LNCAP (cell line): Measurements from ENCODE around the gene PANX3.

Experiments used
- TF ChIP-seq, protein P1 (sequence below): fragments of 450-650 bp; IDR thresholded peaks from 2 replicates; pipeline ENCODE4 v1.5.1; 2017; ENCODE audit warnings: mild to moderate bottlenecking

The PANX3 gene

DNA sequence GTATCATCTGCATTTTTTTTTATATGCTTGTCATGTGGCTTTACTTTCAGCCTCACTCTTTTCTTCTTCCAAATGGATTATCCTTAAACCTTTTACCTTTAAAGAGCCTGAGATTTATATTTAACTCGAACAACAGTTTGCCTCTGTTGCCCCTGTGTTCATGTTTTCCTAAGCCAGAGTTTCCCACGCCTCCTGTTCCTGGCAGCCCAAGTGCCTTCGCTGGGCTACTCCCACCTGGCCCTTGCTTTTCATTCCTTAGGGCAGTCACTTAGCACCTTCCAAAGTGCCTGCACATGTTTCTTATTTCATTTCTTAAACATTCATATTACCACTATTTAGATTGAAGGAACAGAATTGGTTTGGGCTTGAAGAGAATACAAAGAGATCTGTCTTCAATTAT lies 24.7 kb downstream of the PANX3 start:
- TF ChIP-seq, protein P1, sequence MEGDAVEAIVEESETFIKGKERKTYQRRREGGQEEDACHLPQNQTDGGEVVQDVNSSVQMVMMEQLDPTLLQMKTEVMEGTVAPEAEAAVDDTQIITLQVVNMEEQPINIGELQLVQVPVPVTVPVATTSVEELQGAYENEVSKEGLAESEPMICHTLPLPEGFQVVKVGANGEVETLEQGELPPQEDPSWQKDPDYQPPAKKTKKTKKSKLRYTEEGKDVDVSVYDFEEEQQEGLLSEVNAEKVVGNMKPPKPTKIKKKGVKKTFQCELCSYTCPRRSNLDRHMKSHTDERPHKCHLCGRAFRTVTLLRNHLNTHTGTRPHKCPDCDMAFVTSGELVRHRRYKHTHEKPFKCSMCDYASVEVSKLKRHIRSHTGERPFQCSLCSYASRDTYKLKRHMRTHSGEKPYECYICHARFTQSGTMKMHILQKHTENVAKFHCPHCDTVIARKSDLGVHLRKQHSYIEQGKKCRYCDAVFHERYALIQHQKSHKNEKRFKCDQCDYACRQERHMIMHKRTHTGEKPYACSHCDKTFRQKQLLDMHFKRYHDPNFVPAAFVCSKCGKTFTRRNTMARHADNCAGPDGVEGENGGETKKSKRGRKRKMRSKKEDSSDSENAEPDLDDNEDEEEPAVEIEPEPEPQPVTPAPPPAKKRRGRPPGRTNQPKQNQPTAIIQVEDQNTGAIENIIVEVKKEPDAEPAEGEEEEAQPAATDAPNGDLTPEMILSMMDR = no peak

DNA sequence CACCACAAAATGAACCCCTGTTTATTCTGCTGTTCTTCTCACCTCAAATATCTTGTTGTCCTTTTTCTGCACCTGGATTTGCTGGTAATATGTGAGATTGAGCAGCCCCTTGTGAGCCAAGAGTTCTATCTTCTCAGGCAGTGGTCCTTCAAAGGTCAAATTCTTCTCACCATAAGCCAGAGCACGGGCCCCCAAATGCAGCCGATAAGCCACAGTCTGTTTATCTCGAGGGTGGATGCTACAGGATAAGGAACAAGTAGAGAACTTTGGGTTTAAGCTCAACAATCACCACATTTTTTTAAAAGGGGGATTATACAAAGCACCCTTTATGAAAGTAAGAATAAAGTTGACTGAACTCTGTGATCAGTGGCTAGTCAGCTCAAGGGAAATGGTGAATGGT lies 27.3 kb downstream of the PANX3 start:
- TF ChIP-seq, protein P1 = no peak

DNA sequence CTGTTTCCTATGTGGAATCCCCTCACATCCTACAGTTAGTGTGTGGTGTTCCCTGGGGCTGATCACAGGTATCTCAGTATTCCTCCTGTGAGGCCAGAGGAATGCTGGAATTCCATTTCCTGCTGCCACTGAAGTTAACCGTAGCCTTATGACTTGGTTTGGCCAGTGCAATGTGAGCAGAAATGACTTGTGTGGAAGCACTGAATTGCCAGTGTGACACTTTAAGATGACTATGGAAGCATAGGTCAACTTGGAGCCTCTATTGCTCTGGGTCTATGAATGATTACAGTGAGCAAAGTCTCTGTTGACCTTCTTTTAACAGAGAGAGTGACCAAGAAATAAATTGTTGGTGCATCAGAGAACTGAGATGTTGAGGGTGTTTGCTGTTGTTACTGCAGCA lies 28.0 kb downstream of the PANX3 start:
- TF ChIP-seq, protein P1 = no peak

DNA sequence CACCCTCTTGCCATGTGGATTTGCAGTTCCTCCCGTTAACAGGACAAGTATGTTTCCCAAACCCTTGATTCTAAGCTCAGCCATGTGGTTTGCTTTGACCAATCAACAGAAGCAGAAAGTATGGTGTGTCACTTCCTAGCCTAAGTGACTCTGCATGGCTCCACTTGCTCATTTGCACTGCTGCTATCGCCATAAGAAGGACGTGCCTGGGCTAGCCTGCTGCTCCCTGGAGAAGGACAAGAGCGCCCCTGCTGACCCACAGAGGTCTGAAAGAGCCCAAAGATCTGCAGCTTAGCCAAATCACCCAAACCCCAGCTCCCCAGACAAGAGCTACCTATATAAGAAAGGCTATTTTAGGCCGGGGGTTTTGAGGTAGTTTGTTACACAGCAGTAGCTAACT lies 29.4 kb downstream of the PANX3 start:
- TF ChIP-seq, protein P1 = no peak

DNA sequence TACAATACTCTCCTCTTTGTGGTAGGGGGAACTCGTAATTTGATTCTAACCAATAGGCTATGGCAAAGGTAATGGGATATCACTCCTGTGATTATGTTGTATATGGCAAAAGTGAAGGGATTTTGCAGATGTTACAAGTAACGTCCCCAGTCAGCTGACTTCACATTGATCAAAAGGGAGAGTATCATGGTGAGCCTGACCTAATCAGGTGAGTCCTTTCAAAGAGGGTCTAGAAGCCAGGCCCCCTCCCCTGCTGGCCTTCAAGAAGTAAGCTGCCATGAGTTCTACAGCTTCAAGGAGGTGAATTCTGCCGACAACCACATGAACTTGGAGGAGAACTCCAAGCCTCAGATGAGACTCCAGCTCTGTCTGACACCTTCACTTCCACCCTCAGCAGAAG lies 31.4 kb downstream of the PANX3 start:
- TF ChIP-seq, protein P1 = no peak

DNA sequence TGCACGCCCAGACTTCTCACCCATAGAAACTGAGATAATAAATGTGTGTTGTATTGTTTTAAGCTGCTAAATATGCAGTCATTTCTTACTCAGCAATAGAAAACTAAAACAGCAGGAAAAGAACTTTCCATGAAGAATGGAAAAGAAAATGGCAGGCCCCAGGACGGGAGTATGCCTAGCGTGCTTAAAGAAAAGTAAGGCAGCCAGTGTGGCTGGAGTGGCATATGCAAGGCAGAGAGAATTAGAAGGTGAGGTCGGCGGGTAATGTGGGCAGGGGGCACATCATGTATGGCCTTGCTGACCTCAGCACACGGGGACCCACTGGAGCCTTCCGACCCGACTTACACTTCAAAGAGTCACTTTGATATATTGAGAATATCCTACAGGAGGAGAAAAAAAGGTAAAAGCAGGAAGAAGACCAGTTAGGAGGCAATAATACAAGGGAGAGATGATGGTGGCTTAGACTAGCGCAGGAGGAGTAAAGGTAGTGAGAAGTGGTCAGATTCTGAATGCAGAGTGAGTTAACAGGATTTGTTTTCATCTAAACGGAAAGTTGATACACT lies 31.9 kb downstream of the PANX3 start:
- TF ChIP-seq, protein P1 = no peak

DNA sequence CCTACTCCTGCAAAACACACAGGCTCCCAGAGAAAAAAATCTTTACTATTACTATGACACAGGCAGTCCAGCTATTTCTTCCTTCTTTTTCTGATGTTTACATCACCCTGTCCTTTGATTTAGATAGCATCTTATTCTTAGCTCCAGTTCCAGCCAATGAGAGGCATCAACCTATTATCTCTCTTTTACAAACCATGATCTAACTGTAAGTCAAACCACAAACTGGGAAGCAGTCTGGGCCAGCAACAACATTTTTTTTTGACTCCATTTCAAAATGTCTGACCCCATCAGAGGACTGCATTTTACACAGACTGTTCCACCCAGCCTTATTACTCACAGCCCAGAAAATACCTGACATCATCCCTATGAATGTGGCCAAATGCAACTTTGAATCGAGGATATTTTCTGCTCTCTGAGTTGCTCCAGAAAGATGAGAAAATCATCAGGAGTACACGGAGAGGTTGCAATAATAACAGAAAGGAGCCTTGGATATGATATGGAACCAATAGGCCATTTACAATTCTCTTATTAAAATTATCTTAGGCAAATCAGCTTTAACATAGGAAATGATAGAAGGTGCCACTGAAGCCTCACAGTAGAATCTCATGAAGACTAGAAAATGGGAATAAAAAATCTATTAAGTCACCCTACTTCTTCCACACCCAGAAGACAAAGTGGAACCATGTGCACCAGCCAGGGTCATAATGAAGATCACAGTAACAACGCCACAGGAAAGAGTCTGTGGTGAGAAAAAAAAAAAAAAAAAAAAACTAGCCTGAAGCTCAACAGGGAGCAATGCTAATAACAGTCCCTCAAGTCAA lies 32.6 kb downstream of the PANX3 start:
- TF ChIP-seq, protein P1 = no peak
